ENCODE measurements around the gene COX7C. TPM values are rescaled to one million over a fixed set of nuclear protein-coding genes. Genes with fewer than 3 reads are reported as not detected.

The COX7C gene
- total RNA-seq, 1 donor = 265 TPM

GRCh38 chr5:86596476-86596875 is 21.3 kb upstream of the COX7C start:
- DNase-seq (ENCODE audit: low read depth) = no peak
- no peak overlapping the region for H3K4me3 ChIP-seq (ENCODE audit: low read depth, low read length)
- no peak for TF ChIP-seq CTCF (IDR thresholded peaks at IDR 0.05; ENCODE audit: insufficient read depth, low read length)

GRCh38 chr5:86605881-86606280 is 11.9 kb upstream of the COX7C start:
- no peak overlapping the region for H3K4me3 ChIP-seq (ENCODE audit: low read depth, low read length)
- TF ChIP-seq CTCF (IDR thresholded peaks at IDR 0.05; ENCODE audit: insufficient read depth, low read length) = no peak
- DNase-seq (ENCODE audit: low read depth) = no peak

GRCh38 chr5:86613455-86613854 is 4.3 kb upstream of the COX7C start:
- no peak for TF ChIP-seq CTCF (IDR thresholded peaks at IDR 0.05; ENCODE audit: insufficient read depth, low read length)
- no peak for DNase-seq (ENCODE audit: low read depth)
- H3K4me3 ChIP-seq (ENCODE audit: low read depth, low read length) = no peak overlapping the region

GRCh38 chr5:86617309-86617755 is 409 bp upstream of the COX7C start:
- TF ChIP-seq CTCF (IDR thresholded peaks at IDR 0.05; ENCODE audit: insufficient read depth, low read length) = no peak
- H3K4me3 ChIP-seq (ENCODE audit: low read depth, low read length) = no peak overlapping the region
- DNase-seq (ENCODE audit: low read depth) = no peak

- no peak overlapping the region for H3K4me3 ChIP-seq (ENCODE audit: low read depth, low read length)
- no peak for DNase-seq (ENCODE audit: low read depth)
- no peak for TF ChIP-seq CTCF (IDR thresholded peaks at IDR 0.05; ENCODE audit: insufficient read depth, low read length)
Measured at GRCh38 chr5:86623785-86624483, 6.2 kb downstream of the COX7C start.

GRCh38 chr5:86625148-86625547 is 7.4 kb downstream of the COX7C start:
- H3K4me3 ChIP-seq (ENCODE audit: low read depth, low read length) = no peak overlapping the region
- DNase-seq (ENCODE audit: low read depth) = no peak
- TF ChIP-seq CTCF (IDR thresholded peaks at IDR 0.05; ENCODE audit: insufficient read depth, low read length) = no peak

- no peak for TF ChIP-seq CTCF (IDR thresholded peaks at IDR 0.05; ENCODE audit: insufficient read depth, low read length)
- H3K4me3 ChIP-seq (ENCODE audit: low read depth, low read length) = no peak overlapping the region
- no peak for DNase-seq (ENCODE audit: low read depth)
Measured at GRCh38 chr5:86626149-86626548, 8.4 kb downstream of the COX7C start.

Measured in fibroblast of the aortic adventitia (primary cell).